ENCODE data around the gene GABPA.
"Not testable (repeated sequence)": the region's sequence is repeated elsewhere in the genome, so short reads cannot be mapped to it uniquely, and the experiment has no call there.

GABPA gene

GRCh38 chr21:25734904-25735645 is at the start of gene GABPA, which contains the start of gene ATP5PF:
GABPA (plus strand) TSS chr21:25734972; CDS start chr21:25741599, 6,627 bp downstream.
ATP5PF (minus strand) TSS chr21:25734904; CDS start chr21:25729794, 5,110 bp downstream.
- peak; percentile 22; the same call in 1 of the 2 replicates for TF ChIP-seq POLR2A (IDR thresholded peaks at IDR 0.05; ENCODE audit: low read depth, low read length)
- DNase-seq (ENCODE audit: insufficient read length, low spot score), result peak; percentile 89
- FAIRE-seq, result peak; percentile 86

DNA sequence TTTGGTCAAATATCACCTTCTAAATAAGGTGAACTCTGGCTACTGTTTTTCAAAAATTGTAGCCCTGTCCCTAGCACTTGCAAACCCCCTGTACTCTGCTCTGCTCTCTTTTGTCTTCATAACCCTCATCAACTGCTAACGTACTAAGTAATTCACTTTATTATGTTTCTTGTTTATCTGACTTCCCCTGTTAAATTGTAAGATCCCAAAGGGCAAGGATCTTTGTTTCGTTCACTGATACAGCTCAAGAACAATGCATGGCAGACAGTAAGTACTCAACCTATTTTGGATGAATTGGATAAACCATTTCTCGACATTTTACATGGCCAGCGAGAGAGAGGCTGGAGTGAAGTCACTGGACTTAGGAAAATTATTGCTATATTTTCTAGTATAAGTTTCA is 47.0 kb upstream of the GABPA start:
- no peak for FAIRE-seq
- TF ChIP-seq POLR2A (IDR thresholded peaks at IDR 0.05; ENCODE audit: low read depth, low read length), result no peak
- DNase-seq (ENCODE audit: insufficient read length, low spot score), result no peak

DNA sequence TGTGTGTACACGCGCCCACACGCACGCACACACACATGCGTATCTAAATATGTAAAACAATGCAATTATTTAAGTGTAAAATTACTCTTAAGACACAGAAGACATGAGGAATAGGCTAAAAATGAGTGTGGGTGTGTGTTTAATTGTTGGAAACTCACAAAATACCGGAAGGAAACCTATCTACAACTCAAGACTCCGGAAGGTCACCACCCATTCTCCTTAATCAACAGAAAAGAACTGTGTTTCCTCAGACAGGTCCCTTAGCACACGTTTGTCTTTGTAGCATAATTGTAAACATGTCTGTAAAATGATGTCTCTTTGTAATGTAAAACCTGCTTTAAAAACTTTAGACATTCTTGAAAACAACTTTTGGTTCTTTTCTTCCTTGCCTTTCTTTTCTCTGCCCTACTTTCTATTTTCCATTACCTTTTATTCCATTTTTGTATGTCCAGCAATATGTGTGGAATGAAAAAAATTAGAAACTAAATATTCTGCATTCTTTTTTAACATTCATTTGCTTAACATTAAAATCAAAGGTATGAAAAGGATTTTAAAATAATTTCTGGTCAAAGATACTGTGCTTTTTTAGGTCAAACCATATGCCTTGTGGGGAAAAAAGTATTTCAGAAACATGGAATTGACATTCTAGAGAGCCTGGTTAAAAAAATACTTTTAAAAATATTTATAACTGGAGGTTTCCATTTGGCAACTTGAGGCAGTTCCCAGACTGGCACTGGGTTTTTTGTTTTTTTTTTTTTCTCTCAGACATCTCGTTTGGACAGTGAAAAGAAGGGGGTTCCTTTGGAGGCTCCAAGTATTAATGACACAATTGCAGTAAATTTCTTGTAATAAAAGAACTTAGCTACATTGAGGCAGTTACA is 46.3 kb upstream of the GABPA start:
- TF ChIP-seq POLR2A (IDR thresholded peaks at IDR 0.05; ENCODE audit: low read depth, low read length), result no peak
- FAIRE-seq (no peak), DNase-seq (ENCODE audit: insufficient read length, low spot score) (no peak)

GRCh38 chr21:25689226-25689625 is 45.5 kb upstream of the GABPA start:
- no peak for TF ChIP-seq POLR2A (IDR thresholded peaks at IDR 0.05; ENCODE audit: low read depth, low read length)
- FAIRE-seq (no peak), DNase-seq (ENCODE audit: insufficient read length, low spot score) (no peak)

DNA sequence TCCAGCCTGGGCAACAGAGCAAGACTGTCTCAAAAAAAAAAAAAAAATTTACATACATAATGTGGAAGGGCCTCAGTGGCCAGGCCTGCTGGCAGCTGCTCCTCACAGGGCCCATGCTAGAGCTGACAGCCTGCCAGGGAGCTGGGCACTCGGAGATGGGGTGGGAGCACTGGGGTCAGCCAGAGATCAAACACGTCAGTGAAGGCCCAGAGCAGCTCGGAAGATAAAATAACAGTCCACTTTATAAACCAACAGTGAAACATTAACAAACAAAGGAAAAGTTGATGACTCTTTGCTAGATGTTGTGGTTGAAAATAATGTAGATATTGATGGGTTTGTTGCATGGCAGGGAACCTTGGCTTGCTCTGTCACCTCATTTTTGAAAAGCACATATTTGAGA is 42.8 kb upstream of the GABPA start:
- DNase-seq (ENCODE audit: insufficient read length, low spot score) (no peak), FAIRE-seq (no peak)
- TF ChIP-seq POLR2A (IDR thresholded peaks at IDR 0.05; ENCODE audit: low read depth, low read length), result no peak

DNA sequence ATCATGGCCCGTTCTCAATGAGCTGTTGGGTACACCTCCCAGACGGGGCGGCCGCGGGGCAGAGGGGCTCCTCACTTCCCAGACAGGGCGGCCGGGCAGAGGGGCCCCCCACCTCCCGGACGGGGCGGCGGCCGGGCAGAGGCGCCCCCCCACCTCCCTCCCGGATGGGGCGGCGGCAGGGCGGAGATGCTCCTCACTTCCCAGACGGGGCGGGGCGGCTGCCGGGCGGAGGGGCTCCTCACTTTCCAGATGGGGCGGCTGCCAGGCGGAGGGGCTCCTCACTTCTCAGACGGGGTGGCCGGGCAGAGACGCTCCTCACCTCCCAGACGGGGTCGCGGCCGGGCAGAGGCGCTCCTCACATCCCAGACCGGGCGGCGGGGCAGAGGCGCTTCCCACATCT is 39.3 kb upstream of the GABPA start:
- FAIRE-seq, result not testable (repeated sequence)

GRCh38 chr21:25700741-25701140 is 34.0 kb upstream of the GABPA start:
- DNase-seq (ENCODE audit: insufficient read length, low spot score), result no peak
- FAIRE-seq, result no peak
- no peak for TF ChIP-seq POLR2A (IDR thresholded peaks at IDR 0.05; ENCODE audit: low read depth, low read length)

More for the DNA sequence above, 39.3 kb upstream of the GABPA start:
- not testable (repeated sequence) for DNase-seq (ENCODE audit: insufficient read length, low spot score)

DNA sequence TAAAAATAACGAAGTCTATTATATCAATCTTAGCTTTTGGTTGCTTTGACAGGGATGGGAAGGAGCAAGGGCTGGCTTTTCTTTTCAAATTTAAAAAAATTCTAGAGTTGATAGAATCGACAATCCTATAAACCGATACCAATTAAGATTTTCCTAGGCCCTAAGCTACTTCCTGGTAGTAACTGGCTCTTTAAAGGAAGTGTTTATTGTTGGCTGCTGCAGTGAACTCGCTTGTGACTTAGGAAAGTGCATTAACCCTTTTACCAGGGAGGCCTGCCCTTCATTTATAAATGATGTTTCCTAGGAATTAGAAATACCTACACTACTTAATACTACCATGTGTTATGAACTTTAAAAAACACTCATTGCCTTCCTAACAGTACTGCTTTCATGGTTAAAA is 33.2 kb upstream of the GABPA start:
- no peak for TF ChIP-seq POLR2A (IDR thresholded peaks at IDR 0.05; ENCODE audit: low read depth, low read length)
- FAIRE-seq (no peak), DNase-seq (ENCODE audit: insufficient read length, low spot score) (no peak)

DNA sequence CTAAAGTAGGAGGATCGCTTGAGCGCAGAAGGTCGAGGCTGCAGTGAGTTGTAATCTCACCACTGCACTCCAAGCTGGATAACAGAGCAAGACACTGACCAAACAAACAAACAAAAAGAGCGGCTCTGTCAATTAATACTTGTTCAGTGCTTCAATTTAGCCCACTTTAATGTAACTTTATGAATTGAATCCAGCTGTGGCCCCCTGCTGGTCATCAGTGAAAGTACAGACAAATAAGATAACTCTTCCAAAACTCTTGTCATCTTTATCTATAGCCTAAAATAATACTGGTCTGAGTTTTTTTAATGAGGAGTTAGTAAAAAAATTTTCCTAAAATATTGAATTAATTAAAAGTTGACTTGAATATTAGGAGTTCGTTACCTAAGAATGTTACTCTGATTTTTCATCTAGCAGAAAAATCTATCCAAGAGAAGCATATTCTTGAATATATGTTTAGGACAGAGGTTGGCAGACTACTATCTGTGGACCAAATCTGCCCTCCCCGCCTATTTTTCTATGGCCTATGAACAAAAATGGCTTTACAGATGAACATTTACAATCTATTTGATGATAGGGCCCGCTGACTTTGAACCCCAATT is 26.2 kb upstream of the GABPA start:
- DNase-seq (ENCODE audit: insufficient read length, low spot score) (no peak), FAIRE-seq (no peak)
- no peak for TF ChIP-seq POLR2A (IDR thresholded peaks at IDR 0.05; ENCODE audit: low read depth, low read length)

GRCh38 chr21:25709684-25710265 is 25.0 kb upstream of the GABPA start:
- no peak for TF ChIP-seq POLR2A (IDR thresholded peaks at IDR 0.05; ENCODE audit: low read depth, low read length)
- no peak for FAIRE-seq

GRCh38 chr21:25710550-25710949 is 24.2 kb upstream of the GABPA start:
- TF ChIP-seq POLR2A (IDR thresholded peaks at IDR 0.05; ENCODE audit: low read depth, low read length), result no peak
- FAIRE-seq (no peak), DNase-seq (ENCODE audit: insufficient read length, low spot score) (no peak)

More at GRCh38 chr21:25709684-25710265, 25.0 kb upstream of the GABPA start:
- DNase-seq (ENCODE audit: insufficient read length, low spot score), result no peak

DNA sequence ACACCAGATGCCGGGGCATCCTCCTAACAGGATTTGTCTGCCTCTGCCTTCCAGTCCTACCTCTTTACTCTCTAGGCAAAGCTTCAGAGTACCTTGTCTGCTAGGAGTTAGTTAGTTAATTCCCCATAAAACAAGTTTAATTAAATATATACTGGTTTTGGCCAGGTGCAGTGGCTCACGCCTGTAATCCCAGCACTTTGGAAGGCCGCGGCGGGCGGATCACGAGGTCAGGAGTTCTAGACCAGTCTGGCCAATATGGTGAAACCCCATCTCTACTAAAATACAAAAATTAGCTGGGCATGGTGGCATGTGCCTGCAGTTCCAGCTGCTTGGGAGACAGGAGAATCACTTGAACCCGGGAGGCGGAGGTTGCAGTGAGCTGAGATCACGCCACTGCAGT is 20.7 kb upstream of the GABPA start:
- FAIRE-seq, result not testable (repeated sequence)

GRCh38 chr21:25717491-25718147 is 17.2 kb upstream of the GABPA start:
- no peak for FAIRE-seq

More for the DNA sequence above, 20.7 kb upstream of the GABPA start:
- not testable (repeated sequence) for DNase-seq (ENCODE audit: insufficient read length, low spot score)

More at GRCh38 chr21:25717491-25718147, 17.2 kb upstream of the GABPA start:
- no peak for DNase-seq (ENCODE audit: insufficient read length, low spot score)
- no peak for TF ChIP-seq POLR2A (IDR thresholded peaks at IDR 0.05; ENCODE audit: low read depth, low read length)
